GM19438 (cell line): Measurements from ENCODE around the gene ADAMTS13.

Experiments
- ATAC-seq: cut with Tn5 transposase; IDR thresholded peaks from one replicate; pipeline ENCODE4 v1.9.1; 2021; ENCODE audit warnings: low read depth; ENCODE audit not compliant: unreplicated experiment

Gene ADAMTS13

DNA sequence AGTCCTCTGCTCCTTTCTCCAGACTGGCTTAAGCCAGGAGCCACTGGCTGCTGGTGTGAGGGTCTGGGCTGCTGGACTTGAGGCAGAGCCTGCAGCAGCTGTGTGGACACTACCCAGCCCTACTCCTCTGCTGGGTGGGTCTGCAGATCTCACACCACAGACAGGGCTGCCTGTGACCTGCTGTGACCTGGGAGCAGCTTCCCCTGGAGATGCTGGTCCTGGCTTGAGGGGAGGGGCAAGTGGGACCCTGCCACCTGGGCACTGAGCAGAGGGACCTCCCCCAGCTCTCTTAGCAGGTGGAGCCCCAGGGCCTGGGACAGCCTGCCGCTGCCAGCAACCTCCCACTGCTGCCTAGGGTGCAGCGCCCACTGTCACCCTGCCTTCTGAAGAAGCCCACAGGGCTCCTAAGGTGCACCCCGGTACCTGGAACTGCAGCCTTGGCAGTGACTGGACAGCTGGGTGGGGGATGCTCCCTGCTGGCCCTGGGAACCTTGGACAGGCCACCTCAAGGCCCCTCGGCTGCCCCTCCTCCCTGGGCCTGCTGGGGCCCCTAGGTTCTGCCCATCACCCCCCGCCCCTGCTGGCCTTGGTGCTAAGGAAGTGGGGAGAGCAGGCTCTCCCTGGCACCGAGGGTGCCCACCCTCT lies 46.7 kb downstream of the ADAMTS13 start:
- ATAC-seq, result no peak

DNA sequence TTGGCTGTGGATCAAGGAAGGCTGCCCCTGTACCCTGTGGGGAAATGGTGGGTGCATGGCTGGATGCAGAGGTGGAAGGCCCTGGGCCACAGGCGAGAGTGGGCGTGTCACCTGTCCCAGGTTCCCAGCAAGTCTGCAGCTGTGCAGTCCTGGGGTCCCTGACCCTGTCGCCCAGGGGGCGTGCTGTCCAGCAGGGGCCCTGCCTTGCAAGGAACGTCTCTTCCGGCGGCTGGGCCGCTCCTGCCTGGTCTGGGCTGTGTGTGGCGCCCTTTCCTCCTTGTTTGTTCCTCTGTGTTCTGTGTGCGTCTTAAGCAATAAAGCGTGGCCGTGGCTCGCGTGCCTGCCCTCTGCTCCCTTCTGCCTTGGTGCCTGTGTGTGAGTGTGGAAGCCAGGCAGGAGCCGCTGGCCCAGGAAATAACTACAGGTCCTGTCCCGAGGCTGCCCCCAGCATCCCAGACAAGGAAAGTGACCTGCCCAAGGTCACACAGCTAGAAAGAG lies 48.3 kb downstream of the ADAMTS13 start:
- no peak for ATAC-seq

DNA sequence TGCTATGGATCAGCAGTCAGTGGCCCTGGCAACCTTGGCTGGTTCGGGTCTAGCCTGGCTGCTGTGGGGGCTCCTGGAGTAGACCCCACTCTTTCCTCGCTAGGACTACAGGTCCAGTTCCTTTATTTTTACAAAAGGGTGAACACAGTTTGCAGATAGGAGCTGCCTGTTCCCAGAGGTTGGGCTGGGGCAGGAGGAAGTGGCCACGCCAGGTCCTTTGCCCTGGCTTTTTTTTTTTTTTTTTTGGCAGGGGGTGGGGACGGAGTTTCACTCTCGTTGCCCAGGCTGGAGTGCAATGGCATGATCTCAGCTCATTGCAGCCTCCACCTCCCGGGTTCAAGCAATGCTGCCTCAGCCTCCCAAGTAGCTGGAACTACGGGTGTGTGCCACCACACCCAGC lies 48.8 kb downstream of the ADAMTS13 start:
- no peak for ATAC-seq

DNA sequence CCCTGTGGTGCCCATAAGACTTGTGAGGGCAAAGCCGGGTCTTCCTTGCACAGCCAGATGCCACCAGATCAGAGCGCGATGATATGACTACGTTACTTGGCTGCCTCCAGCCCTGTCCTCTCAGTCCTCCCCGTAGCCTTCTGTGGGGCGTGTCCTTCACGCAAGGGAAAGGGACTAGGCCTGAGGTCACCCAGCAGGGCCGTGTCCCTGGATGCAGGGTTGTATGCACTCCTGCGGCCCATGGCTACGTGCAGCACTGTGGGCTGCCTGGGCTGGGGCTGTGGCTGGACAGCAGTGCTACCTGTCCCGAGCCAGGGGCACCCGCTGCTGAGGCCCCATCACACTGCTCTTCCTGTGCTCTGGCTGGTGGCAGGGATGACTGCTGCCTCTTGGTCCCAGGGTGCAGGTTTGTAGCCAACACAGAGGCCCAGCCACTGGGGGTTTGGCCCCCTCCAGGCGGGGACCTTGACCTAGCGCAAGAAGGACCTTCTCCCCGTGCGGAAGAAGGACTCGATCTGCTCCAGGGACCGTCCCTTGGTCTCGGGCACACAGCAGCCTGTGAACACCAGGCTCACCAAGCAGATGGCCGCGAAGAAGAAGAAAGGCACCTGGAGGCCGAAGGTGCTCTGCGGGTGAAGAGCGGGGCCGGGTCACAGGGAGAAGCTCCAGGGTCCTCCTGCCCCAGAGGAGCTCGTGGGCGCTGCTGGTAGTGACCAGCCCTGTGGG lies 49.5 kb downstream of the ADAMTS13 start:
- ATAC-seq, result no peak

DNA sequence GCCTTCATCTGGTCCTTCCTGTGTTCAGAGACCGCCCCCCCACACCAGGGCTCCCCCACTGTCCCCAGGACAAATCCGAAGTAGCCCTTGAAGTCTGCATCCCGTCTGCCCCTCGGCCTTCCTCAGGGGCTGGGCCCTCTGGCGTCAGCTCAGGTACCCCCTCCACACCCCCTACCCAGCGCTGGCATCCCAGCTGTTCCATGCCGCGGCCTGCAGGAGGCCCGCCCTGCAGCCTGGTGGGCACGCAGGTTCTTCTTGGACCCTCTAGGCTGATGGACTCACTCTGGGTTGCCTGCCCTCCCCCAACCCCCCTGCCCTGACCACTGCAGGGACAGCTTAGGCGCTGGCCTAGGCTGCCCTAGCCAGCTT lies 50.1 kb downstream of the ADAMTS13 start:
- ATAC-seq, result no peak

DNA sequence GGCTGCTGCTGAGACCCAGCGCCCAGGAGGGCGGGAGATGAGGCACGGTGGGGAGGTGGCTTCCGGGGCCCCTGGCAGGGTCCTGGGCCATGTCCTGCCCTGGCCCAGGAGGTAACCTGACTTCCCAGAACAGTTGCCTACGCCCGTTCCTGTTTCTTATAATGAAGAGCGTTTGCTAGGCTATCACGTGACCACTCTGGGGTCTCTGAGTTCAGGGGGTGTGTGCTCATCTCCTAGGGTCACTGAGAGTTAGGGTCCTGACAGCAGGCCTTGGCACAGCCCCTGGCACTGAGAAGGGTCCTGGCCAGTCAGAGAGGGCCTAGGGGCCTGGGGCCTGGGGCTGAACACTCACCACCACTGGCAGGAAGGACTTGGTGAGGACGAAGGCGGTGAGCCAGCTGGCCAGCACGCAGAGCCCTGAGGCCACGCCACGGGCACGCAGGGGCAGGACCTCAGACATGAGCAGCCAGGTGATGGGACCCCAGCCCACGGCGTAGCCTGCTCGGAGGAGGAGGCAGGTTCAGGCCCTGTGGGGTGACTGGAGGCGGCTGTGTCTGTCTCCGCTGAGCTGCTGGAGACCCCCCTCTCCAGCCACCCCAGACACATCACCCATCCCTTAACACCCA lies 50.7 kb downstream of the ADAMTS13 start:
- ATAC-seq, result no peak

DNA sequence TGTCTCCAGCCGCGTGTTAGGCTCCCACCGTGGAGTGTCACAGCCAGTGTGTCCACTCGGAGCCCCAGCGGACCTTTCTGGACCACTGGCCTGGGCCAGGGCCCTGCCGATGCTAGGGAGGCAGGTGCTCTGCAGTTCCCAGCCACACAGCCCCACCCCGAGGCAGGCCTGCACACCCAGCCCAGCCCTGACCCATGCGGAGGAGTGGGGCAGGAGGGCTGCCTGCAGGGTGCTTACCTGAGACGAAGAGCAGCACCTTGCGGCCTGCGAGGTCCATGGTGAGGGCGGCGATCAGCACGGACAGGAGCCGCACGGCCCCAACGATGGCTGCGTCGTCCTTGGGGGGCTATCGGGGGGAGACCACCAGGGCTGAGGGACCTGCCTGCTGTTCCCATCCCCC lies 51.6 kb downstream of the ADAMTS13 start:
- no peak for ATAC-seq

DNA sequence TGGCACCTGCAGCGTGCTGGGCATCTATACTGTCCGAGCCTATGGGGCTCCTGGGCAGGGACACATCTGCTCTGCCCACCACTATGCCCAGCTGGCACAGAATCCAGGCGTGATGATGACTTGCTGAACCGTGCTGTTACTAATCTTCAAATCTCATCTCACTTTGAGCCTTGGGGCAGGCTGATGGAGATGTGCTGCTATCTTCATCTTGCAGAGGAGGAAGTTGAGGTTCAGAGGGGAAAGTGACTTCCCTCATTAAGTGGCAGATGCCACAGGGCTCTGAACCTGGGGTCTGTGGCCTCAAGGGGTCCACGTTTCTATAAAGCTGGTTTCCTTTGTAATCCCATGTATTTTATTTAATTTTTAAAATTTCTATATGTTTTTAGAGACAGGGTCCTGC lies 52.0 kb downstream of the ADAMTS13 start:
- no peak for ATAC-seq

DNA sequence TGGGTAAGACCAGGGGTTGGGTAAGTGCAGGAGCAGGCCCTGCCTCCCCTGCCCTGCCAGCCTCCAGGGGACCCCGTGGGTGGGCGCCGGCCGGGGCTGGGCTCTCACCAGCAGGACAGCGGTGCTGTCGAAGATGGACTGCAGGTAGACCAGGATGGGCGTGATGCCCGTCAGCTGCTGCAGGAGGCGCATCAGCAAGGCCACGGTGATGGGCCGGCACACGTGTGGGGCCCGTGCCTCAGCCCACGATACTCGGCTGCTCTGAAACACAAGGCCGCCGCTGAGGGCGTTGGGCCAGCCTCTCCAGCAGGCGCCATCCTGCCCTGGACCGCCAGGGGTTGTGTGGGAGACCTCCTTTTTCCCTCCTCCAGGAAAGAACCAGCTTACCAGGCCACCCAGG lies 52.7 kb downstream of the ADAMTS13 start:
- no peak for ATAC-seq

DNA sequence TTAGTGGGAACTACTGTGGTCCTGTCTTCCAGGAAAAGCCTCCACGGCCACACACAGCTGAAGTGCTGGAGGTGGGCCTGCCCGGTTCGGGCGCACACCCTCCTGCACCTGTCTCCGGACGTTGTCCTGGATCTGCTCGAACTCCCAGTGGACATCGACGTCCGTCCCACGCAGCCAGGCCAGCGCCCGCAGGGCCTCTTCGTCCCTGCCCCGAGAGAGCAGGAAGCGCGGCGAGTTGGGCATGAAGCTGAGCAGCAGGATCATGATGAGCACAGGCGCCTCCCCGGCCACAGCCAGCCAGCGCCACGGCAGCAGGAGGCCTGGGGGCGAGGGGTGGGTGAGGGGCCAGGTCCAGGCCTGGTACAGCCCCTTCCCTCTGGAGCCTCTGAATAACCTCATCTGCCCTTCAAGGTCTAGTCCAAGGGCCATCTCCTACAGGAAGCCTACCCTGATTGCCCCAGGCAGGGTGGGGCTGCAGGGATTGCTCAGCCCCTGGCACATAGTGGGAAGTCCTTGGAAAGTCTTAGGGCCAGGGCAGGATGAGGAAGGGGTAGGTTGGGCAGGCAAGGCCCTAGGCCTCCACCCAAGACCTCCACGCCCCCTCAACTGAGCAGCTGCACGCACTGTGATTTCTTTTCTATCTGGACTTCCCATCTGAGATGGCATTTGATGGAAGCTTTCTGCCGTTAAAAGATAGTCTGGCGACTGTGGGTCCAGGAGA lies 53.3 kb downstream of the ADAMTS13 start:
- no peak for ATAC-seq

DNA sequence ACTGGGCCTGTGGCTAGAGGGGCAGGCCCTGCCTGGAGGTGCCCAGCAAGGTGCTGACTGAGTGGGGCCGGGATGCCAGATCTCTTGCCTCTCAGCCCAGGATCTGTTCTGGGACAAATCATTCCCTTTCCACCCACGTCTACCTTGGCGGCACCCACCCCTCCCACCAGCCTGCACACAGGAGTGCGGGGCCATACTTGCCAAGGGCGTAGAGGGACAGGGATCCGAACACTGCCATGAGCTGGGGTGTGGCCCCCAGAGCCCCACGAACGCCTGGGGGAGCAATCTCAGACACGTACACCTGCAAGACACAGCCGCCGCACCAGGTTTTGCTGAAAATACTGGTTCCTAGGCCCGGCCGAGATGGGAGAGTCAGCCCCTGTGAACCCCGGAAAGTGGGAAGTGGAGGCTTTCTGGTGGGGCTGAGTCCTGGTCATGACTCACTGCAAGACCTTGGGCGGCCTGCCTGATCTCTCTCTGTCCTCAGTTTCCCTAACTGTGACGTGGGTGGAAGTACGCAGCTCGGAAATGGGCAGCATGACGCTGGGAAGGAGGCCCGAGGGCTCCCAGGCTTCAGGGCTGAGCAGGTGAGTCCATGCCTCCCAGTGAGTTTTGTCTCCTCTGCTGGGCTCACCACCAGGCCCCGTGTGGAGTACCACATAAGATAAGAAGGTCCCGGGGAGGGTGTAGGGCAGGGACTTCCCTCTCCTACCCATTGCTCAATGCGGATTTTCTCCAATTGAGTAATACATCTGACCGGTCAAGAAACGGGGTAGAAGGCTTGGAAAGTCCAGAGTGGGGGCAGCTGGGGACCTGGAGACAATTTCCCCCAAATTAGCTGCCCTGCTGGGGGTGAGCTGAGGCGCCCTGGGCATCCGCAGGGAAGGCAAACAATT lies 54.1 kb downstream of the ADAMTS13 start:
- ATAC-seq, result no peak

DNA sequence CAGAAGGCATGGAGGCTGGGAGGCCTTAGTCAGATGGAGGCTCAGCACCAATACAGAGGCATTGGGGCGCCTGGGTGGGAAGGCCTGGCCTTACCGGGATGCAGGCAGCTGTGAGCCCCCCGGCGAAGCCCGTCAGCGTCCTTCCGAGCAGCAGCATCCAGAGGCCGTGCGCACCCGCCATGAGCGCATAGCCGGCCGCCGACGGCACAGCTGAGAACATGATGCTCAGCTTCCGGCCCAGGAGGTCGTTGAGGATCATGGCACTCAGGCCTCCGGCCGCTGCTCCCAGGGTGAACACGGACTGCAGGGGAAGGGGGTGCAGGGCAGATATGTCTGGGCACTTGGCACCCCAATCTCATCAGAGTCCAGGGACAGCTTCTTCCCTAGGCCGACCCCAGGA lies 54.8 kb downstream of the ADAMTS13 start:
- no peak for ATAC-seq

DNA sequence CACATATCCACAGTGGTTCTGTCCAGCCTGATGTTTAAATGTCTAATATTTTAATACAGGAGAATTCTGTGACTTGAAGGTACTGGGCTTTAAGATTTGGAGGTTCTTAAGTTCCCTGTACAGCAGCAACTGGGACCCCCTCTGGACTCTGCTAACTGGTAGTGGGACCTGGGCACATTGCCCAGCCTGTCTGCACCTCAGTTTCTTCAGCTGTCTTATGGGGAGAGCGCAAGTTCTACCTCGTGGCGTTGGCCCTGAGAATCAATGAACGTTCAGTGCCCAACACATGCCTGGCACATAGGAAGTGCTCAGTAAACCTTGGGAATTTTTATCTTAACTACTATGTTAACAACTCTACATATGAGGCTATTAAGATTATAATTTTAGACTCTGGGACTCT lies 55.3 kb downstream of the ADAMTS13 start:
- no peak for ATAC-seq

DNA sequence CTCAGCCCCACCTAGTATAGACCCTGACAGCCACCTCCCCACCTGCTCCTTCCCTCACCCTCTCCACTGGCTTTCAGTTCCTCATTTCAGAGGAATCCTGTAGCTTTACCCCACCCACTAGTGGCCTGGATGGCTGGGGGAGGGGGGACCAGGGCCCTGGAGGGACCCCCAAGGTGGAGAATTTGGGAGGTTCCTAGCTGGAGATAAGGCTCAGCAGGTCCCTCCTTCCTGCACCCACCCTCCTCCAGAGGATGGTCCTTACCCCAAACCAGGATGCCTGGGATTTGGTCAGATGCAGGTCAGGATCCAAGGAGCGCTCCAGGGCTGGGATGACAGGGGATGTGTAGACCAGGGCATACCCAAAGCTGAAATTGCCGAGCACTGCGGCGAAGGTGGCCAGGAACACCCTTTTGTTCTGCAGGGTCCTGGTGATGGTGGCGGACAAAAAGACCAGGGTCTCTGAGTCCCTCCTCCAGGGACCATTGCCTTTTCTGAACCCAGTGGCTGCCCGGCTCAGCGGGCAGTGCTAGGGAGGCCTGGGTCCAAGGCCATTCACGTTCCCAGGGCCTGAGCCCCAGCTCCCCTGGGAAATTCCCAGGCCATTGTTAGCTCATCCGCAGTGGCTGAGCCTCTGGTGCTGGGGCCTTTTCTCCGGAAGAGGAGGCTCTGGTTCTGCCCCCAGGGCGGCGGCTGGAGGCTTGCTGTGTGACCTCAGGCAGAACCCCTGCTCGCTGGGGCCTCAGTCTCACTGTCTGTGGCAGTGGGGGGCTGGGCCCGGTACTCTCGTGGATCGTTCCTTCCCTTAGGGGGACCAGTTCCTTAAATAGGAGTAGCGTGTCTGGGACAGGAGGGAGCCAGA lies 56.1 kb downstream of the ADAMTS13 start:
- ATAC-seq, result peak; percentile 48

DNA sequence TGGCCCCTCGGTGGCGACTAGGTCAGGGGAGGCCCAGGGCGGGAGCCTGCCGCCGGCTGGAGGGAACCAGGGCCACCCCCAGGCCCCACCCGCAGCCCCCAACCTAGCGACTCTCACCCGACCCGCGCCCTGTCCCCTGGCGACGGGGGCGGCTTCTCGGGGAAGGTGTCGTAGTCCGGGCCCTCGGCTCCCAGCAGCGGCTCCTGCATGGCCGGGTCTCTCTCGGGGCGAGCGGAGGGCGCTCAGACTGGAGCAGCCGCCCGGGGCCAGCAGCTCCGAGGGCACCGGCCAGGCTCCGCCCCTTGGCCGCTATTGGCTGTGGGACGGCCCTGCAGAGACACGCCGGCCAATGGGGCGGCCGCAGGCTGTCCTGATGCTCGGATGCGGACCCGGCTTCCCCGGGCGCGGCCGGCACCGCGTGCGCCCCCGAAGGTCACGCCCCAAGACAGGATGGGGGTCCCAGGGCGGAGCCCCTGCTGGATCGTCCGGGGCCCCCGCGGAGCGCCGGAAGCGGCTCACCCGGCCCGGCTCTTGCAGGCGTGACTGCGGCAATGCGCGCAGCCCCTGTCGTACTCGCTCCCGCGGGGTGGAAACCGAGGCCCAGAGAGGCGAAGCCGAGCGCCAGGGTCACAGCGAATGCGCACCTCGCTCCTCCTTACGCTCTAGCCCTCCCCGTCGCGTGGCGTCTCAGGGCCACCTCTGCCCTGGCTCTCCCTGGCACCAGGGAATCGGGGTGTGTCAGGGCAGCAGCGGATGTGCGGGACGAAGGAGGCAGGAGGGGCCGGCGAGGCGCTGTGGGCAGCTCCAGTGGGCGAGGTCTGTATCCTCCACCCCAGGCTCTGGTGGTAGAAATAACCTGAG lies 56.9 kb downstream of the ADAMTS13 start, which contains the start of gene SLC2A6:
Gene SLC2A6, minus strand, starts transcription at position 249 of the 861 bp plus-strand sequence. Its CDS starts 40 bp downstream, at position 209.
- peak; percentile 89 for ATAC-seq

DNA sequence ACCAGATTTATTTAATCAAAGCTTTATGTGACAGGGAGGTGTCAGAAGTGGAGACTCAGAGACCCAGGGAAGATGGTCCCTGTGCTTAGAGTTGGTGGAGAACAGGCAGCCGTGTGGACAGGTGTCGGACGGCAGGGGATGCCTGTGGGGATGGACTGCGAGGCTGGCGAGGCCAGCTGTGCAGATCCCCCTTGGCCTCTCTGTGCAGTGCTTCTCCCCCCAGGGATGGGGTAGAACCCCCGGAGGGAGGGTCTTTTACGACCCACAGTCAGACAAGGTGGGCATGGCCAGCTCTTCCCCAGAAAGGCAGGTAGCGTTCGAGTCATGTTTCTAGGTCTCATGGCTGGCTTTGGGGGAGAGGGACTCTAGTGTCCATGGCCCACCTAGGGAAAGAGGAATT lies 61.4 kb downstream of the ADAMTS13 start:
- no peak for ATAC-seq

DNA sequence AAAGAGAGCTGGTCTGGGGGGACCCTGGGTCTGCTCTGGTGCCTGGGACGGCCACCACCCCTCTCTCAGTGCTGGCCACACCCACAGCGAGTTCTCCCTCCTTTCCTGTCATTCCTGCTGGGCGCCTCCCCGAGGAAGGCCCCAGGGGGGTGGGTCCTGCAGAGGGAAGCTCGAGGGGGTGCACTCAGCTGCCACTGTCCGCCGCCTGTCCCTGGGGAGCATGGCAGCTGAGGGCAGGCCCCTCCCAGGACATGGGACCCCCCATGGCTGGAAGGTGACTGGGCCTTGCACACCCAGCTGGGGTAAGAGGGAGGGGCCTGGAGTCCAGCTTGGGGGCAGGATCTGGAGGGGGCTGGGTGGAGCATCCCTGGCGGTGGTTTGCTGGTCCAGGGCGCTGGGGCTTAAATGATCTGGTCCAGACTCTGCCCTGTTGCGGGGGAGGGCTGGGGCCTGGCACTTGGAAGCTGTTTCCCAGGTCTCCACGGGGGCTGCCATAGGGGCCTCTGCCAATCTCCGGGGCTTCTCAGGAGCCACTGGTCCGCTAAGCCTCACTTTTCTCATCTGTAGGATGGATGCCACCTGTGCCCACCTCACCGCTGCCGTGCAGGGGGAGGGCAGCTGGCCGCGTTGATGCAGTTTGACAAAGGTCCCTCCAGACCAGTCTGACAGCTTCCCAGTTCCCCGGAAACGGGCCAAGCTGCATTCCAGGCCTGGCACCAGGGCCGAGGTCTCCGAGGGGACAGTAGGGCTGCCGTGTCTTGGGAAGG lies 62.7 kb downstream of the ADAMTS13 start:
- no peak for ATAC-seq
